WI38 (cell line): ENCODE results near the gene ITGB6.

ENCODE experiments used
- H3K4me3 ChIP-seq: 2 replicates; pipeline ENCODE4 v1.5.1; 2011; ENCODE audit warnings: low read depth, mild to moderate bottlenecking, control low read depth, low read length
- CTCF ChIP-seq: IDR thresholded peaks from 2 replicates; pipeline ENCODE4 v1.5.1; 2012; ENCODE audit warnings: low read depth, mild to moderate bottlenecking, control low read depth, low read length

ITGB6 gene

GRCh38 chr2:160220545-160221009 is 20.5 kb upstream of the ITGB6 start:
- no peak for TF ChIP-seq CTCF
- H3K4me3 ChIP-seq: no peak overlapping the region

GRCh38 chr2:160220026-160220425 is 20.0 kb upstream of the ITGB6 start:
- H3K4me3 ChIP-seq: no peak overlapping the region
- TF ChIP-seq CTCF: no peak

GRCh38 chr2:160214461-160215445 is 14.7 kb upstream of the ITGB6 start:
- H3K4me3 ChIP-seq: no peak overlapping the region
- TF ChIP-seq CTCF: no peak

- no peak for TF ChIP-seq CTCF
- no peak overlapping the region for H3K4me3 ChIP-seq
These were observed 13.4 kb upstream of the ITGB6 start for GRCh38 chr2:160213511-160213910.

- peak; percentile 58 for TF ChIP-seq CTCF
- no peak overlapping the region for H3K4me3 ChIP-seq
These were observed 10.6 kb upstream of the ITGB6 start for GRCh38 chr2:160210599-160211138.

GRCh38 chr2:160209516-160209856 is 9.4 kb upstream of the ITGB6 start:
- TF ChIP-seq CTCF: no peak
- no peak overlapping the region for H3K4me3 ChIP-seq
